Right lobe of liver (tissue), 4 donors: ENCODE measurements around the gene SHLD1.
"Not testable (repeated sequence)": the region's sequence is repeated elsewhere in the genome, so short reads cannot be mapped to it uniquely, and the experiment has no call there.

ENCODE experiments used
- POLR2A ChIP-seq: fragments of 450-650 bp; IDR thresholded peaks from one replicate; pipeline ENCODE4 v1.6.1; 2017; ENCODE audit warnings: antibody characterized with exemption, mild to moderate bottlenecking
- TF ChIP-seq, protein P1 (sequence below), 4 donors: fragments of 200-600 bp in 3 of 4; fragments of 450-650 bp in 1 of 4; IDR thresholded peaks; one replicate each; pipeline versions ENCODE4 v1.5.1 to v1.8.0; 2016 to 2022; ENCODE audit warnings: antibody characterized with exemption in 4 of 4, mild to moderate bottlenecking in 2 of 4
- donor health status: DM: no; HTN: no; CAD: no.
- donor health status: DM: no; HTN: no; CAD: no.
- donor health status: DM: no; HTN: yes; CAD: no.

DNA sequence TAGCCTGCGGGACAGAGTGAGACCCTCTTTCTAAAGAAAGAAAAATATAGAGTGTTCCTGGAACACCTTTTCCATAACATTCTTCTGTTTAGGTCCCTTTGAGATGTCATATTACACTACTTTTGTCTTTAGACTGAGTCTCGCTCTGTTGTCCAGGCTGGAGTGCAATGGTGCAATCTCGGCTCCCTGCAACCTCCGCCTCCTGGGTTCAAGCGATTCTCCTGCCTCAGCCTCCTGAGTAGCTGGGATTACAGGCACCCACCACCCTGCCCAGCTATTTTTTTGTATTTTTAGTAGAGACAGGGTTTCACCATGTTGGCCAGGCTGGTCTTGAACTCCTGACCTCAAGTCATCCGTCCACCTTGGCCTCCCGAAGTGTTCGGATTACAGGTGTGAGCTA lies 31.2 kb downstream of the SHLD1 start:
- TF ChIP-seq, protein P1, sequence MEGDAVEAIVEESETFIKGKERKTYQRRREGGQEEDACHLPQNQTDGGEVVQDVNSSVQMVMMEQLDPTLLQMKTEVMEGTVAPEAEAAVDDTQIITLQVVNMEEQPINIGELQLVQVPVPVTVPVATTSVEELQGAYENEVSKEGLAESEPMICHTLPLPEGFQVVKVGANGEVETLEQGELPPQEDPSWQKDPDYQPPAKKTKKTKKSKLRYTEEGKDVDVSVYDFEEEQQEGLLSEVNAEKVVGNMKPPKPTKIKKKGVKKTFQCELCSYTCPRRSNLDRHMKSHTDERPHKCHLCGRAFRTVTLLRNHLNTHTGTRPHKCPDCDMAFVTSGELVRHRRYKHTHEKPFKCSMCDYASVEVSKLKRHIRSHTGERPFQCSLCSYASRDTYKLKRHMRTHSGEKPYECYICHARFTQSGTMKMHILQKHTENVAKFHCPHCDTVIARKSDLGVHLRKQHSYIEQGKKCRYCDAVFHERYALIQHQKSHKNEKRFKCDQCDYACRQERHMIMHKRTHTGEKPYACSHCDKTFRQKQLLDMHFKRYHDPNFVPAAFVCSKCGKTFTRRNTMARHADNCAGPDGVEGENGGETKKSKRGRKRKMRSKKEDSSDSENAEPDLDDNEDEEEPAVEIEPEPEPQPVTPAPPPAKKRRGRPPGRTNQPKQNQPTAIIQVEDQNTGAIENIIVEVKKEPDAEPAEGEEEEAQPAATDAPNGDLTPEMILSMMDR (IDR thresholded peaks at IDR 0.05), result not testable (repeated sequence)
- not testable (repeated sequence) for TF ChIP-seq POLR2A
